Loucy (cell line): ENCODE measurements around the gene PRRC2A.
A peak's percentile ranks its signal among the peaks of the same experiment; 100 is the strongest.

Source experiments
- H2AFZ ChIP-seq: fragments of 200-600 bp; sonication (generic); 2 replicates; pipeline ENCODE4 v1.6.0; 2016; ENCODE audit warnings: antibody characterized with exemption, mild to moderate bottlenecking, low read length, moderate library complexity
- H3F3A ChIP-seq: fragments of 200-600 bp; 2 replicates; pipeline ENCODE4 v1.6.0; 2016; ENCODE audit warnings: antibody characterized with exemption, low read depth, mild to moderate bottlenecking
- H3K27me3 ChIP-seq: fragments of 200-600 bp; sonication (generic); 2 replicates; pipeline ENCODE4 v1.6.1; 2014; ENCODE audit warnings: low read length, mild to moderate bottlenecking; ENCODE audit not compliant: insufficient read depth, poor library complexity, severe bottlenecking
- H3K36me3 ChIP-seq: fragments of 200-600 bp; sonication (generic); 2 replicates; pipeline ENCODE4 v1.6.1; 2016; ENCODE audit warnings: low read length; ENCODE audit not compliant: insufficient read depth
- H3K4me1 ChIP-seq: fragments of 200-600 bp; sonication (generic); 2 replicates; pipeline ENCODE4 v1.5.1; 2014; ENCODE audit warnings: low read length, mild to moderate bottlenecking; ENCODE audit not compliant: insufficient read depth, poor library complexity, severe bottlenecking
- H3K4me2 ChIP-seq: fragments of 200-600 bp; sonication (generic); 2 replicates; pipeline ENCODE4 v1.6.0; 2014; ENCODE audit warnings: antibody characterized with exemption, low read length, low read depth, mild to moderate bottlenecking; ENCODE audit not compliant: poor library complexity, severe bottlenecking
- H3K4me3 ChIP-seq: fragments of 200-600 bp; sonication (generic); 2 replicates; pipeline ENCODE4 v1.5.1; 2014; ENCODE audit warnings: low read length, mild to moderate bottlenecking, mixed read lengths; ENCODE audit not compliant: poor library complexity, severe bottlenecking
- H3K79me2 ChIP-seq: fragments of 200-600 bp; sonication (generic); 2 replicates; pipeline ENCODE4 v1.6.1; 2014; ENCODE audit warnings: low read length; ENCODE audit not compliant: insufficient read depth
- H3K9ac ChIP-seq: fragments of 200-600 bp; sonication (generic); 2 replicates; pipeline ENCODE4 v1.6.0; 2014; ENCODE audit warnings: mild to moderate bottlenecking, low read depth, low read length, moderate library complexity; ENCODE audit not compliant: poor library complexity, severe bottlenecking
- H3K9me2 ChIP-seq: fragments of 200-600 bp; sonication (generic); replicated peaks from 2 replicates; pipeline ENCODE4 v1.6.1; 2016; ENCODE audit warnings: low read depth, low read length, mixed read lengths
- H3K9me3 ChIP-seq: fragments of 200-600 bp; sonication (generic); 2 replicates; pipeline ENCODE4 v1.6.1; 2014; ENCODE audit warnings: mild to moderate bottlenecking, antibody characterized with exemption, low read length, low read depth; ENCODE audit not compliant: insufficient read depth
- H4K20me1 ChIP-seq: fragments of 200-600 bp; sonication (generic); 2 replicates; pipeline ENCODE4 v1.6.0; 2014; ENCODE audit warnings: antibody characterized with exemption, low read length, mild to moderate bottlenecking; ENCODE audit not compliant: insufficient read depth, poor library complexity, severe bottlenecking
- CTCF ChIP-seq: fragments of 200-600 bp; sonication (generic); conservative IDR thresholded peaks from 2 replicates; pipeline ENCODE4 v1.5.1; 2014; ENCODE audit warnings: mild to moderate bottlenecking, antibody characterized with exemption, low read length
- EZH2phosphoT487 ChIP-seq: fragments of 200-600 bp; IDR thresholded peaks from 2 replicates; pipeline ENCODE4 v1.6.1; 2018; ENCODE audit warnings: antibody characterized with exemption, mild to moderate bottlenecking, moderate library complexity, borderline replicate concordance

The PRRC2A gene

GRCh38 chr6:31622684-31623091 lies 2.2 kb downstream of the PRRC2A start:
- Histone ChIP-seq H3K9ac (peak overlapping the region; percentile 99), H3K4me1 (peaks cover 40% of the 10 kb centered on the region), H4K20me1 (peaks cover 69% of the 10 kb centered on the region), H3K9me3 (no peaks in the 10 kb centered on the region), H3F3A (peaks cover 6% of the 10 kb centered on the region; the same call in 1 of the 2 replicates), H3K27me3 (peaks cover 10% of the 10 kb centered on the region), H3K4me2 (peak overlapping the region; percentile 99), H3K36me3 (peaks cover 49% of the 10 kb centered on the region), H3K79me2 (peaks cover 88% of the 10 kb centered on the region), H2AFZ (no peak overlapping the region), H3K9me2 (no peaks in the 10 kb centered on the region), H3K4me3 (peak overlapping the region; percentile 94)
- no peak for TF ChIP-seq CTCF
- no peak for TF ChIP-seq EZH2phosphoT487

- Histone ChIP-seq H4K20me1 (peaks cover 82% of the 10 kb centered on the region), H3K36me3 (peaks cover 63% of the 10 kb centered on the region)
These were observed 3.6 kb downstream of the PRRC2A start for GRCh38 chr6:31624070-31624469.

GRCh38 chr6:31626952-31627351 lies 6.4 kb downstream of the PRRC2A start:
- H3K9ac ChIP-seq: no peak overlapping the region
- H3K79me2 ChIP-seq: peaks cover 99% of the 10 kb centered on the region
- no peaks in the 10 kb centered on the region for H3K9me2 ChIP-seq
- peak overlapping the region; percentile 18 for H3K4me2 ChIP-seq
- TF ChIP-seq CTCF (no peak), EZH2phosphoT487 (no peak)
- peaks cover 95% of the 10 kb centered on the region for H4K20me1 ChIP-seq
- H3K4me1 ChIP-seq: peaks cover 32% of the 10 kb centered on the region
- peaks cover 91% of the 10 kb centered on the region for H3K36me3 ChIP-seq
- H3K27me3 ChIP-seq: no peaks in the 10 kb centered on the region
- no peak overlapping the region for H3K4me3 ChIP-seq
- H3K9me3 ChIP-seq: no peaks in the 10 kb centered on the region
- no peak overlapping the region for H2AFZ ChIP-seq
- H3F3A ChIP-seq: no peaks in the 10 kb centered on the region

More at GRCh38 chr6:31624070-31624469, 3.6 kb downstream of the PRRC2A start:
- Histone ChIP-seq H3F3A (peaks cover 2% of the 10 kb centered on the region; the same call in 1 of the 2 replicates), H3K27me3 (peaks cover 10% of the 10 kb centered on the region), H3K4me2 (peak overlapping the region; percentile 99), H3K4me1 (peaks cover 43% of the 10 kb centered on the region), H3K9me2 (no peaks in the 10 kb centered on the region), H3K9me3 (no peaks in the 10 kb centered on the region), H3K9ac (peak overlapping the region; percentile 99), H3K79me2 (peaks cover 90% of the 10 kb centered on the region), H2AFZ (no peak overlapping the region), H3K4me3 (peak overlapping the region; percentile 94)
- TF ChIP-seq CTCF (no peak), EZH2phosphoT487 (no peak)
